GM12878 (cell line): ENCODE results near the gene RAD51. TPM values are rescaled to one million over a fixed set of nuclear protein-coding genes. Genes with fewer than 3 reads are reported as not detected.

ENCODE experiments used
- ATAC-seq: fragments of 200-7000 bp; cut with Tn5 transposase; 3 replicates; pipeline ENCODE4 v1.9.1; 2020; ENCODE audit warnings: mild to moderate bottlenecking, moderate library complexity
- BruUV-seq: library from RNA; stranded (reverse); fragments of 400-500 nt; replicated peaks from 2 replicates; lab custom pipeline; 2021; lab: Mats Ljungman, UMichigan
- CTCF ChIA-PET: fragments of 300-600 bp; sonication (Branson Sonifier 250); formaldehyde crosslinking; extraction: SDS; loops from one replicate; lab custom pipeline; 2021; ENCODE audit warnings: inconsistent platforms; lab: Yijun Ruan, JAX
- POLR2A ChIA-PET: fragments of 350-600 bp; formaldehyde crosslinking; extraction: SDS; loops from one replicate; lab custom pipeline; 2021; ENCODE audit warnings: inconsistent platforms; lab: Charles Lee
- RAD21 ChIA-PET: fragments of 300-600 bp; sonication (Branson Sonifier 250); formaldehyde crosslinking; loops from one replicate; lab custom pipeline; 2023; ENCODE audit warnings: antibody characterized with exemption; ENCODE audit not compliant: unreplicated experiment; lab: Charles Lee
- SMC1A ChIA-PET: fragments of 300-600 bp; sonication (Branson Sonifier 250); formaldehyde crosslinking; loops from one replicate; lab custom pipeline; 2023; ENCODE audit not compliant: unreplicated experiment, uncharacterized antibody; lab: Charles Lee
- DNase-seq: peaks from one replicate; pipeline ENCODE4 v3.0.0-alpha.2; 2011; ENCODE audit warnings: low read depth, low spot score
- FAIRE-seq: peaks from 3 replicates; lab custom pipeline; 2011; peaks lifted over from hg19 to GRCh38; lab: Jason Lieb, UNC
- H2AFZ ChIP-seq: 2 replicates; pipeline ENCODE4 v1.6.0; 2011; ENCODE audit warnings: low read depth, low read length, control low read depth; ENCODE audit not compliant: control insufficient read depth
- H3K27ac ChIP-seq: 2 replicates; pipeline ENCODE4 v1.5.1; 2011; ENCODE audit warnings: control low read depth; ENCODE audit not compliant: control insufficient read depth, insufficient read depth
- H3K27me3 ChIP-seq, 2 experiments: replicated peaks in 1 of 2; 2 replicates each; pipeline versions ENCODE4 v1.6.0 to v1.6.1; 2011; ENCODE audit warnings: low read length in 1 of 2; ENCODE audit not compliant: control insufficient read depth in 2 of 2, insufficient read depth in 2 of 2
- H3K36me3 ChIP-seq, 2 experiments: 2 replicates each; pipeline ENCODE4 v1.5.1; 2011; ENCODE audit warnings: low read length in 1 of 2; ENCODE audit not compliant: control insufficient read depth in 2 of 2, insufficient read depth in 2 of 2
- H3K4me1 ChIP-seq: 2 replicates; pipeline ENCODE4 v1.6.1; 2011; ENCODE audit warnings: mild to moderate bottlenecking, low read length, moderate library complexity, mixed read lengths; ENCODE audit not compliant: control insufficient read depth, insufficient read depth
- H3K4me2 ChIP-seq: 2 replicates; pipeline ENCODE4 v1.6.0; 2011; ENCODE audit warnings: control low read depth; ENCODE audit not compliant: control insufficient read depth, insufficient read depth
- H3K4me3 ChIP-seq: fragments of 200-600 bp; sonication (generic); 2 replicates; pipeline ENCODE4 v1.5.1; 2016
- H3K79me2 ChIP-seq: 2 replicates; pipeline ENCODE4 v1.6.0; 2011; ENCODE audit warnings: low read length; ENCODE audit not compliant: control insufficient read depth, insufficient read depth
- H3K9ac ChIP-seq: 2 replicates; pipeline ENCODE4 v1.8.0; 2011; ENCODE audit warnings: low read length, control low read depth, mixed read lengths; ENCODE audit not compliant: control insufficient read depth, insufficient read depth
- H3K9me3 ChIP-seq: replicated peaks from 3 replicates; pipeline ENCODE4 v1.5.1; 2011; ENCODE audit warnings: mild to moderate bottlenecking, low read length; ENCODE audit not compliant: control insufficient read depth, insufficient read depth
- H4K20me1 ChIP-seq: 2 replicates; pipeline ENCODE4 v1.6.0; 2011; ENCODE audit not compliant: control insufficient read depth, insufficient read depth
- BCLAF1 ChIP-seq: fragments of 450-650 bp; IDR thresholded peaks from 2 replicates; pipeline ENCODE4 v1.6.1; 2017; ENCODE audit warnings: antibody characterized with exemption, mild to moderate bottlenecking, moderate library complexity
- CHD2 ChIP-seq: IDR thresholded peaks from 2 replicates; pipeline ENCODE4 v1.6.1; 2011; ENCODE audit warnings: low read depth, low read length, improper control_type of control experiment, borderline replicate concordance
- CREM ChIP-seq: IDR thresholded peaks from 2 replicates; pipeline ENCODE4 v1.6.1; 2014; ENCODE audit warnings: antibody characterized with exemption, low read depth
- MTA3 ChIP-seq: IDR thresholded peaks from 2 replicates; pipeline ENCODE4 v1.6.1; 2012; ENCODE audit warnings: low read length, inconsistent platforms, borderline replicate concordance
- POLR2A ChIP-seq: IDR thresholded peaks from 2 replicates; pipeline ENCODE4 v1.6.1; 2011; ENCODE audit warnings: low read depth, mild to moderate bottlenecking, low read length
- SIX5 ChIP-seq: IDR thresholded peaks from 2 replicates; pipeline ENCODE4 v1.6.1; 2011; ENCODE audit warnings: mild to moderate bottlenecking, low read depth, low read length, moderate library complexity; ENCODE audit not compliant: severe bottlenecking
- SPI1 ChIP-seq: IDR thresholded peaks from 2 replicates; pipeline ENCODE4 v1.6.1; 2011; ENCODE audit warnings: low read depth, mild to moderate bottlenecking, low read length, moderate library complexity, borderline replicate concordance; ENCODE audit not compliant: insufficient read depth
- TBL1XR1 ChIP-seq: IDR thresholded peaks from 2 replicates; pipeline ENCODE4 v1.6.1; 2012; ENCODE audit warnings: low read depth, low read length, improper control_type of control experiment
- ZNF274 ChIP-seq: IDR thresholded peaks from one replicate; pipeline ENCODE4 v1.8.0; 2011; ENCODE audit not compliant: insufficient read length, insufficient read depth
- WGBS: methylation state at CpG from one replicate; pipeline ENCODE4 v1.1.6; 2016; ENCODE audit warnings: low lambda C conversion rate; ENCODE audit not compliant: insufficient replicate concordance, insufficient coverage; ENCODE audit errors: missing lambda C conversion rate; 5-methylcytosine and 5-hydroxymethylcytosine counted together
- in situ Hi-C: fragments of 300-500 bp; cut with MboI; formaldehyde crosslinking; loops from 9 replicates; pipeline ENCODE4 v1.14.3; 2018; ENCODE audit warnings: mixed read lengths
- intact Hi-C: fragments of 100-400 bp; cut with micrococcal nuclease; formaldehyde crosslinking; loops from one replicate; pipeline ENCODE4 v1.14.2; 2022; ENCODE audit not compliant: unreplicated experiment
- polyA plus RNA-seq, 11 experiments: library from polyadenylated mRNA; depleted of rRNA in 4 of 11; unstranded in 6 of 11; stranded (reverse) in 5 of 11; fragments of >200 nt; fragmentation: Nextera tagmentation in 4 of 11; fragmentation: Illumina TruSeq in 1 of 11; extraction: Ambion mirVana in 4 of 11; extraction: Trizol in 1 of 11; gene quantifications; 1 replicate in 1 of 11; 2 replicates in 10 of 11; pipeline versions ENCODE4 v1.2.1 to v1.2.3, GENCODE V29; 2011 to 2016; ENCODE audit warnings: inconsistent platforms in 2 of 11, missing spikeins in 2 of 11, low read depth in 1 of 11
- total RNA-seq, 4 experiments: library from RNA; depleted of rRNA in 3 of 4; stranded (reverse); fragments of >200 nt in 3 of 4; fragmentation: Illumina TruSeq in 1 of 4; extraction: Trizol in 1 of 4; gene quantifications; 2 replicates each; pipeline versions ENCODE4 v1.2.1 to v1.2.3, GENCODE V29; 2013 to 2021

The RAD51 gene
- total and polyA plus RNA-seq, 10 of the 15 experiments (the other 5 are each of a cell fraction or from before 2014, with no cell fraction given), result 13.1 to 55.0 (median 30.6) TPM

GRCh38 chr15:40714144-40714543, 19.2 kb downstream of the RAD51 start:
- no peak overlapping the region for H3K4me2 ChIP-seq
- no peaks in the 10 kb centered on the region for H3K9me3 ChIP-seq
- H2AFZ ChIP-seq, result no peak overlapping the region
- FAIRE-seq, result no peak
- RAD21 ChIA-PET, result no interaction called here
- BruUV-seq, result no TSS peak
- WGBS, result 73% methylated on average over 2 of the region's 2 CpGs
- no peaks in the 10 kb centered on the region for H4K20me1 ChIP-seq
- H3K27me3 ChIP-seq, result no peaks in the 10 kb centered on the region
- in situ Hi-C loops (no loop called here), intact Hi-C loops (no loop called here)
- no peak for TF ChIP-seq CHD2
- TF ChIP-seq, all 136 proteins: peak for 0
- Histone ChIP-seq H3K9ac (no peak overlapping the region), H3K27ac (no peak overlapping the region), H3K4me1 (no peaks in the 10 kb centered on the region), H3K4me3 (no peak overlapping the region), H3K79me2 (no peaks in the 10 kb centered on the region), H3K36me3 (peaks cover 3 to 18% of the 10 kb centered on the region in 2 experiments; a peak in 2 of 4 replicates)
- ATAC-seq, result no peak
- CTCF ChIA-PET, result interaction anchor here (0.7 to 0.9 kb wide), 2 partner anchors 20 to 194 kb away, joined by 3 read pairs; no protein-coding TSS in a partner anchor
- DNase-seq, result no peak
- POLR2A ChIA-PET, result interaction anchor here (0.6 to 1.7 kb wide), 3 partner anchors 19 to 677 kb away, joined by 4 to 7 read pairs (median 4); partner anchors contain the start of gene RAD51
- SMC1A ChIA-PET, result interaction anchor here (1.2 to 2.2 kb wide), 4 partner anchors 9 to 68 kb away, joined by 3 to 6 read pairs (median 4); no protein-coding TSS in a partner anchor

- no peak overlapping the region for H3K9ac ChIP-seq
- ATAC-seq, result no peak
- TF ChIP-seq SIX5 (no peak), POLR2A (no peak), TBL1XR1 (no peak), SPI1 (peak; percentile 55; the same call in 1 of the 2 replicates), BCLAF1 (no peak), MTA3 (no peak), ZNF274 (no peak), CREM (no peak)
- TF ChIP-seq, all 136 proteins: peak for 1
- no peak for DNase-seq
- FAIRE-seq, result no peak
- CTCF ChIA-PET, result no interaction called here
- no peak overlapping the region for H2AFZ ChIP-seq
- no peaks in the 10 kb centered on the region for H3K4me1 ChIP-seq
- H3K9me3 ChIP-seq, result no peaks in the 10 kb centered on the region
- BruUV-seq, result no TSS peak
- H3K79me2 ChIP-seq, result no peaks in the 10 kb centered on the region
- no peak overlapping the region for H3K4me3 ChIP-seq
- H3K27me3 ChIP-seq, result no peaks in the 10 kb centered on the region
- SMC1A ChIA-PET, result no interaction called here
- in situ Hi-C loops, result no loop called here
- POLR2A ChIA-PET, result no interaction called here
- no peaks in the 10 kb centered on the region for H4K20me1 ChIP-seq
- intact Hi-C loops, result no loop called here
- RAD21 ChIA-PET, result no interaction called here
- WGBS, result 76% methylated on average over 3 of the region's 6 CpGs
- H3K36me3 ChIP-seq, result peaks cover 1 to 13% of the 10 kb centered on the region in 2 experiments; a peak in 3 of 4 replicates
- no peak overlapping the region for H3K4me2 ChIP-seq
- H3K27ac ChIP-seq, result no peak overlapping the region
These were observed 21.2 kb downstream of the RAD51 start for GRCh38 chr15:40716165-40716564.
